IPS-20b (cell line): Measurements from ENCODE around the gene PTCD1.

Experiments used
- H3K27ac ChIP-seq: one replicate; pipeline ENCODE4 v1.5.1; 2013; ENCODE audit warnings: low read length
- H3K27me3 ChIP-seq: 2 replicates; pipeline ENCODE4 v1.6.1; 2013; ENCODE audit warnings: mild to moderate bottlenecking, low read length, inconsistent platforms; ENCODE audit not compliant: insufficient read depth
- H3K36me3 ChIP-seq: 2 replicates; pipeline ENCODE4 v1.6.1; 2013; ENCODE audit warnings: low read depth, mild to moderate bottlenecking, inconsistent platforms, low read length, moderate library complexity; ENCODE audit not compliant: insufficient read depth
- H3K4me1 ChIP-seq: 2 replicates; pipeline ENCODE4 v1.6.1; 2013; ENCODE audit warnings: mild to moderate bottlenecking, control low read depth, inconsistent platforms, low read length, moderate library complexity; ENCODE audit not compliant: insufficient read depth
- H3K4me3 ChIP-seq: 2 replicates; pipeline ENCODE4 v1.5.1; 2013; ENCODE audit warnings: mild to moderate bottlenecking, low read length, inconsistent platforms
- H3K9ac ChIP-seq: 2 replicates; pipeline ENCODE4 v1.6.1; 2013; ENCODE audit warnings: low read depth, mild to moderate bottlenecking, inconsistent platforms, low read length, moderate library complexity
- H3K9me3 ChIP-seq: 2 replicates; pipeline ENCODE4 v1.6.1; 2013; ENCODE audit warnings: mild to moderate bottlenecking, low read depth, low read length, inconsistent platforms; ENCODE audit not compliant: insufficient read depth

The PTCD1 gene

DNA sequence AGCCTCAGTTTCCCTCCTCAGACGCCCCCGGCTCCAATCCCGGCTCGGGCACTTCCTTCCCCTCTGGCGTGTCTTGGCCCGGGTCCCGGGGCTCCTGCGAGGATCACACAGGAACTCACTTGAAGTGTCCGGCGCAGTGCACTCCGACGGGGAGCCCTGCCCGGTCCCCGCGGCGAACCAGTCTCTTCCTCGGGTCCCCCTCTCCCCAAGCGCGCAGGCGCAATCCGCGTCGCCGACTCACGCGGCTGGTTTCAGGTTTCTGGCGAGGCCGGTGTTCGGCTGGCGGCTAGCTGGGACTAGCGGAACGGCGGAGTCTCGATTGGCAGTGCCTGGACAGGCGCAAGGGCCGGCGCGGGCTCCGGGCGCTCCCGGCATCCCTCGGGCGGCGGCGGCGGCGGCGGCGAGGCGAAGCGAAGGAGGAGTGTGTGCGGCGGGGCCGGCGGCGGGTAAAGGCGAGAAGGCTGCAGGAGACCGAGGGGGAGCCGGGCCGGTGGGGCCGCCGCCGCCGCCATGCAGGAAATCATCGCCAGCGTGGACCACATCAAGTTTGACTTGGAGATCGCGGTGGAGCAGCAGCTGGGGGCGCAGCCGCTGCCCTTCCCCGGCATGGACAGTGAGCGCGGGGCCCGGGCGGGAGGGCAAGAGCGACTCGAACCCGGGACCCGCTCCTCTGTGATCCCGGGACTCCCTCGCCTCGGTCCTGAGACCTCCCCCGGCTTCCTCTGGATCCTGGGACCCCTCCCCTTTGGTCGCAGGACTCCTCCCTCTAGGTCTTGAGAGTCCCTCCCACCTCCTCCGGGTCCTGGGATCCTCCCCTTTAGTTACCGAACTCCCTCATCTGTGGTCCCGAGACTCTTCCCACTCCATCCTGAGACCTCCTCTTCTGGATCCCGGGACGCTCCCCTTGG lies at the start of gene PTCD1, which contains the start of gene CPSF4:
TSS of gene PTCD1 (minus strand) at position 226 of the 908 bp plus-strand sequence. CDS start 3,556 bp downstream, outside the sequence.
TSS of gene CPSF4 (plus strand) at position 371 of the 908 bp plus-strand sequence. CDS start at position 511, 140 bp downstream.
- Histone ChIP-seq H3K27ac (no peak within 1 kb of the TSS), H3K4me1 (peaks cover 13% of the 10 kb centered on the region), H3K9me3 (no peaks in the 10 kb centered on the region), H3K27me3 (no peaks in the 10 kb centered on the region), H3K36me3 (peaks cover 43% of the 10 kb centered on the region), H3K9ac (peak within 1 kb of the TSS; percentile 89), H3K4me3 (peak within 1 kb of the TSS; percentile 98)

DNA sequence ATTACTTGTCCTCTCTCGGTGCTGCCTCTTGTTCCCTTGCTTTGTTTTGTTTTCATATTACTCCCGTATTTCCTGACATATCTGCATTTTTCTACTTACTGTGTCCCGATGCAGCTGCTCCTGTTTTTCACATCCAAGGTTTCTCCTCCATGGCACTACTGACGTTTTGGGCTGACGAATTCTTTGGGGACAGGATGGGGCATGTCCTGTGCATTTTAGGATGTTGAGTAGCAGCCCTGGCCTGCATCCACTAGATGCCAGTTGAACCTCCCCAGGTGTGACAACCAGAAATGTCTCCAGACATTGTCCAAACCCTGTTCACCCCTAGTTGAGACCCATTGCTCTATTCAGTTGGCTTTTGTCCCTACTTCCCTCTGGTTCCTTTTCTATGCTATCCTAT lies 46.5 kb upstream of the PTCD1 start:
- no peak overlapping the region for H3K27ac ChIP-seq
- H3K9me3 ChIP-seq = no peaks in the 10 kb centered on the region
- no peak overlapping the region for H3K9ac ChIP-seq
- H3K4me3 ChIP-seq = no peak overlapping the region
- H3K27me3 ChIP-seq = no peaks in the 10 kb centered on the region
- H3K4me1 ChIP-seq = no peaks in the 10 kb centered on the region
- peaks cover 31% of the 10 kb centered on the region for H3K36me3 ChIP-seq

GRCh38 chr7:99478464-99479440 lies 40.2 kb upstream of the PTCD1 start:
- Histone ChIP-seq H3K9ac (no peak overlapping the region), H3K36me3 (peaks cover 59% of the 10 kb centered on the region), H3K9me3 (no peaks in the 10 kb centered on the region), H3K27ac (no peak overlapping the region), H3K27me3 (no peaks in the 10 kb centered on the region), H3K4me3 (no peak overlapping the region), H3K4me1 (no peaks in the 10 kb centered on the region)

GRCh38 chr7:99476107-99476506 lies 37.5 kb upstream of the PTCD1 start:
- no peak overlapping the region for H3K9ac ChIP-seq
- H3K27me3 ChIP-seq = no peaks in the 10 kb centered on the region
- H3K27ac ChIP-seq = no peak overlapping the region
- no peak overlapping the region for H3K4me3 ChIP-seq
- no peaks in the 10 kb centered on the region for H3K9me3 ChIP-seq
- H3K36me3 ChIP-seq = peaks cover 42% of the 10 kb centered on the region
- no peaks in the 10 kb centered on the region for H3K4me1 ChIP-seq

- Histone ChIP-seq H3K27me3 (no peaks in the 10 kb centered on the region), H3K4me1 (no peaks in the 10 kb centered on the region), H3K9me3 (no peaks in the 10 kb centered on the region), H3K9ac (peak overlapping the region; percentile 78; the same call in 1 of the 2 replicates), H3K27ac (peak overlapping the region; percentile 41), H3K4me3 (peak overlapping the region; percentile 86), H3K36me3 (peaks cover 16% of the 10 kb centered on the region; the same call in 1 of the 2 replicates)
Observed at GRCh38 chr7:99473315-99473596, 34.7 kb upstream of the PTCD1 start.

GRCh38 chr7:99472561-99473314 lies 34.1 kb upstream of the PTCD1 start, which contains the start of gene ZNF789:
ZNF789 (plus strand) TSS chr7:99472890; CDS start chr7:99476457, 3,567 bp downstream.
- H3K9me3 ChIP-seq = no peaks in the 10 kb centered on the region
- H3K4me1 ChIP-seq = no peaks in the 10 kb centered on the region
- peak within 1 kb of the TSS; percentile 94 for H3K9ac ChIP-seq
- H3K27me3 ChIP-seq = no peaks in the 10 kb centered on the region
- peak within 1 kb of the TSS; percentile 95 for H3K27ac ChIP-seq
- H3K36me3 ChIP-seq = peaks cover 11% of the 10 kb centered on the region; the same call in 1 of the 2 replicates
- peak within 1 kb of the TSS; percentile 86 for H3K4me3 ChIP-seq

- Histone ChIP-seq H3K9me3 (no peaks in the 10 kb centered on the region), H3K9ac (no peak overlapping the region), H3K27me3 (no peaks in the 10 kb centered on the region)
Observed at GRCh38 chr7:99469381-99470065, 30.9 kb upstream of the PTCD1 start.

DNA sequence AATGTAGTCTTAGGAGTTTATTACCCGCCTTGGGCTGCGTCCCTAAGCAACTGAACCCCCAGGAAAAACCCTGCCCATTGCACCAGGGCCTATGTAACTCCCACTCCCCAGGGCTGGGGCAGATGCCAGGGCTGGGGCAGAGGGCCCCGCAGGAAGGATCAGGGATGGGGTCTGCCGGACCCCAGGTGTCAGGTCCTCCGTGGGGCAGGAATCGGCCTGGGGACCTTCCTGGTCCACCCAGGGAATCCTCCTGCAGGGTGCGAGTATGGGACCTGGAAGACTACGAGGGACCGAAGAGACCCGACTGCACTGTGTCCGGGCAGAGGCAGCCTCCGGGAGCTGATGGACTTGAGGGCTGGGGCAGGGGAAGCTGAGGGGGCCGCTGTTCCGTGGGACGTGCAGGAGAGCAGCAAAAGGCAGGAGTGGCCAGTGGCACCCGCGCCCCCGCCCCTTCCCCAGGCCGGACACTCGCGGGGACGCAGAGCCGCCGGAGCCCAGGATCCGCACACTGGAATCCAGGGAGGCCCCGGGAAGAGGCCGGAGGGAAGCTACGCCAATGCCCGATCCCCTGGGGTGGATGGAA lies 29.8 kb upstream of the PTCD1 start:
- Histone ChIP-seq H3K27me3 (no peaks in the 10 kb centered on the region), H3K9ac (no peak overlapping the region), H3K4me1 (no peaks in the 10 kb centered on the region; the same call in 1 of the 2 replicates), H3K27ac (no peak overlapping the region), H3K4me3 (no peak overlapping the region), H3K36me3 (peaks cover 6% of the 10 kb centered on the region), H3K9me3 (no peaks in the 10 kb centered on the region)

More at GRCh38 chr7:99469381-99470065, 30.9 kb upstream of the PTCD1 start:
- Histone ChIP-seq H3K4me3 (peak overlapping the region; percentile 17; the same call in 1 of the 2 replicates), H3K27ac (no peak overlapping the region), H3K36me3 (no peaks in the 10 kb centered on the region), H3K4me1 (no peaks in the 10 kb centered on the region; the same call in 1 of the 2 replicates)

DNA sequence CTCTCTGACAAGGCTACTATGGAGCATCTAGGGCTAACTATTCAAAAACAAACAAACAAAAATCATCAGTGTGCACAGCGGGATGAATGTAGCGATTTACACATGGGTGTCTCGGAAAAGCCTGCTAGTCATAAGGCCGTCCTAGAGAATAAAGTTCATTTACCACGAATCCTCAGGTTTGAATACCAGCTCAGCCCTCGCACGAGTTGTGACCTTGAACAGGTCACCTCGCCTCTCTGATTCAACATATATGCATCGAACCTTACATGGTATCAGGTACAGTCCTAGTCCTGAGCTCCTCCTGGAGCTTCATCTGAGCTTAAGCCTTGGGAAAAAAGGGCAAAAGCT lies 26.8 kb upstream of the PTCD1 start:
- Histone ChIP-seq H3K27me3 (no peaks in the 10 kb centered on the region), H3K36me3 (peaks cover 27% of the 10 kb centered on the region), H3K4me3 (peak overlapping the region; percentile 78), H3K27ac (peak overlapping the region; percentile 89), H3K4me1 (no peaks in the 10 kb centered on the region; the same call in 1 of the 2 replicates), H3K9ac (peak overlapping the region; percentile 91), H3K9me3 (no peaks in the 10 kb centered on the region)

- Histone ChIP-seq H3K27ac (no peak overlapping the region), H3K4me3 (no peak overlapping the region), H3K9me3 (no peaks in the 10 kb centered on the region), H3K9ac (no peak overlapping the region), H3K4me1 (no peaks in the 10 kb centered on the region; the same call in none of the 2 replicates), H3K36me3 (peaks cover 69% of the 10 kb centered on the region), H3K27me3 (no peaks in the 10 kb centered on the region)
Observed at GRCh38 chr7:99461221-99461620, 22.6 kb upstream of the PTCD1 start.
